ENCODE data around the gene NIT1. TPM values are rescaled to one million over a fixed set of nuclear protein-coding genes. Genes with fewer than 3 reads are reported as not detected.
"Not testable (repeated sequence)": the region's sequence is repeated elsewhere in the genome, so short reads cannot be mapped to it uniquely, and the experiment has no call there.

NIT1 gene
- total RNA-seq, 1 donor from 2014 or later, result 58.6 TPM

DNA sequence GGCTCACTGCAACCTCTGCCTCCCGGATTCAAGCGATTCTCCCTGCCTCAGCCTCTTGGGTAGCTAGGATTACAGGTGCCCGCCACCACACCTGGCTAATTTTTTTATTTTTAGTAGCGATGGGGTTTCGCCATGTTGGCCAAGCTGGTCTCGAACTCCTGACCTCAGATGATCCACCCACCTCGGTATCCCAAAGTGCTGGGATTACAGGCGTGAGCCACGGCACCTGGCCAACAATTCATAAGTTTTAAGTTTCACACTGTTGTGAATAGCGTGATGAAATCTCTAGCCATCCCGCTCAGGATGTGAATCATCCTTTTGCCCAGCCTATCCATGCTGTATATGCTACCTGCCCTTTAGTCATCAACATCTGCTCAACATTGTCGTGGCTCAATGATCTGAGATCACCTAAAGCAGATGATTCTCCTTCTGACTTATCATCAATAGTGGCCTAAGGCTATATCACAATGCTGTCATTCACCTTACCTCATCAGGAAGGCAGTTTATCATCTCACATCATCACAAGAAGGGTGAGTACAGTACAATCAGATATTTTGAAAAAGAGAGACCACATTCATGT is 2.7 kb upstream of the NIT1 start:
- Mint-ChIP-seq H3K4me3 (ENCODE audit: low read depth) (no peak overlapping the region), H3K4me1 (ENCODE audit: low read depth) (peaks cover 24% of the 10 kb centered on the region), H3K9me3 (ENCODE audit: low read depth) (no peaks in the 10 kb centered on the region), H3K27ac (no peak overlapping the region), H3K36me3 (ENCODE audit: insufficient read depth) (peaks cover 5% of the 10 kb centered on the region), H3K27me3 (no peaks in the 10 kb centered on the region)
- TF ChIP-seq CTCF (IDR thresholded peaks at IDR 0.05; ENCODE audit: unreplicated experiment), result no peak
- DNase-seq (ENCODE audit: low spot score, unreplicated experiment), result no peak

- peaks cover 24% of the 10 kb centered on the region for H3K4me1 Mint-ChIP-seq (ENCODE audit: low read depth)
- H3K4me3 Mint-ChIP-seq (ENCODE audit: low read depth), result peak overlapping the region; percentile 95
- not testable (repeated sequence) for H3K27me3 Mint-ChIP-seq; H3K36me3 Mint-ChIP-seq (ENCODE audit: insufficient read depth); H3K9me3 Mint-ChIP-seq (ENCODE audit: low read depth); DNase-seq (ENCODE audit: low spot score, unreplicated experiment); H3K27ac Mint-ChIP-seq
Observed at GRCh38 chr1:161115961-161116360, 1.9 kb upstream of the NIT1 start.

DNA sequence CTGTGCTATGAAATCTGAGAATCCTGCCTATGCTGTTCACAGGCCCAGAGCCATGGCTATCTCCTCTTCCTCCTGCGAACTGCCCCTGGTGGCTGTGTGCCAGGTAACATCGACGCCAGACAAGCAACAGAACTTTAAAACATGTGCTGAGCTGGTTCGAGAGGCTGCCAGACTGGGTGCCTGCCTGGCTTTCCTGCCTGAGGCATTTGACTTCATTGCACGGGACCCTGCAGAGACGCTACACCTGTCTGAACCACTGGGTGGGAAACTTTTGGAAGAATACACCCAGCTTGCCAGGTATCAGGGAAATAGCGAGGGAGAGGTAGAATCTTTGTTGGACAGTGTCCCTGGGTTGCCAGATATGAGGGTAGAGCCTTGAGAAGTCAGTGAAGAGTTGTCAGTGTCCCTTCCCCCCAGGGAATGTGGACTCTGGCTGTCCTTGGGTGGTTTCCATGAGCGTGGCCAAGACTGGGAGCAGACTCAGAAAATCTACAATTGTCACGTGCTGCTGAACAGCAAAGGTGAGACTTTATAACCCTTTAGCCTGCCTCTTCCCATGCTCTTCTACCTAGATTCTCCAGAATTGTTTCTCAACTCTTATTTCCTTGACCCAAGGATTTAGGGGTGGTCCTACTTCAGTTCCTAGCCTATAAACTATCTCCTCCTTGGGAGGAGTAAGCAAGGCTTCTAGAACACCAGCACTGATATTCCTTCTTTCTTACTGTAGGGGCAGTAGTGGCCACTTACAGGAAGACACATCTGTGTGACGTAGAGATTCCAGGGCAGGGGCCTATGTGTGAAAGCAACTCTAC is 1.4 kb downstream of the NIT1 start:
- Mint-ChIP-seq H3K4me3 (ENCODE audit: low read depth) (peak overlapping the region; percentile 95), H3K9me3 (ENCODE audit: low read depth) (no peaks in the 10 kb centered on the region), H3K4me1 (ENCODE audit: low read depth) (peaks cover 24% of the 10 kb centered on the region), H3K27ac (peak overlapping the region; percentile 97), H3K36me3 (ENCODE audit: insufficient read depth) (peaks cover 20% of the 10 kb centered on the region), H3K27me3 (no peaks in the 10 kb centered on the region)
- DNase-seq (ENCODE audit: low spot score, unreplicated experiment), result no peak
- peak; percentile 40 for TF ChIP-seq CTCF (IDR thresholded peaks at IDR 0.05; ENCODE audit: unreplicated experiment)

DNA sequence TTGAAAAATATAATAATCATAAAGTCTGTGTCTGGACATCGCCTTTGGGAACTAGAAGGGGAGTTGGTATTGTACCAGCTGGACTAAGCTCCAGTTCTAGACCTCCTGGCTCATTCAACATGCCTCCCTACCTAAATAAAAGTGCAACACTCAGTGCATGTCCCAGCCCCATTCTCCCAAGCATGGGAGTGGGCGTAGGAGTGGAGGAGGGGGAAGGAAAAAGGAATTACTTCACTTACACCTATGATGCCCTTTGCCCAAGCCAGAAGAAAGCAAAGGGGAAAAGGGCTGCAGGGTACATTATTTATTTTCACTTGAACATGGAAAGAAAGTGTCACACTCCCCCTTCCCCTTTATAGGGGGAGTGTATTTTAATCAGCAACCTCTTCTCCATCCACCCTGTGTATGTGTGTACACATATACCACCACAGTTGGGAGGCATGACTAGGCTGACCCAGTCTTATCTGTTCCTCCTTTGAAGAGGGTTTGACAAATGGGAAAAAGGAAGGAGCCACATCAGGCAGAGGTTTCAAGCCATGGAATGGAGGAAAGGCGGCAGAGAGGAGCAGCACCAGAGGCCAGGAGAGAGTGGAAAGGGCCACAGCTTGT is 3.2 kb downstream of the NIT1 start:
- Mint-ChIP-seq H3K4me1 (ENCODE audit: low read depth) (peaks cover 24% of the 10 kb centered on the region), H3K27me3 (no peaks in the 10 kb centered on the region), H3K9me3 (ENCODE audit: low read depth) (no peaks in the 10 kb centered on the region), H3K27ac (peak overlapping the region; percentile 13), H3K4me3 (ENCODE audit: low read depth) (no peak overlapping the region), H3K36me3 (ENCODE audit: insufficient read depth) (peaks cover 25% of the 10 kb centered on the region)
- no peak for TF ChIP-seq CTCF (IDR thresholded peaks at IDR 0.05; ENCODE audit: unreplicated experiment)
- DNase-seq (ENCODE audit: low spot score, unreplicated experiment), result no peak

GRCh38 chr1:161121834-161122233 is 3.9 kb downstream of the NIT1 start:
- TF ChIP-seq CTCF (IDR thresholded peaks at IDR 0.05; ENCODE audit: unreplicated experiment), result no peak
- H3K27me3 Mint-ChIP-seq, result no peaks in the 10 kb centered on the region
- no peak overlapping the region for H3K27ac Mint-ChIP-seq
- peaks cover 29% of the 10 kb centered on the region for H3K36me3 Mint-ChIP-seq (ENCODE audit: insufficient read depth)
- H3K4me1 Mint-ChIP-seq (ENCODE audit: low read depth), result peaks cover 22% of the 10 kb centered on the region
- no peaks in the 10 kb centered on the region for H3K9me3 Mint-ChIP-seq (ENCODE audit: low read depth)
- DNase-seq (ENCODE audit: low spot score, unreplicated experiment), result no peak
- H3K4me3 Mint-ChIP-seq (ENCODE audit: low read depth), result no peak overlapping the region
